MCF 10A (cell line): ENCODE measurements around the gene CLDN24. TPM values are rescaled to one million over a fixed set of nuclear protein-coding genes. Genes with fewer than 3 reads are reported as not detected.

Source experiments
- Bru-seq: library from RNA; stranded (reverse); fragments of 400-500 nt; gene quantifications from one replicate; lab custom pipeline; 2021; lab: Mats Ljungman, UMichigan
- BruChase-seq, 2 experiments: library from RNA; stranded (reverse); fragments of 400-500 nt; gene quantifications; one replicate each; lab custom pipeline; 2021; lab: Mats Ljungman, UMichigan
- BruUV-seq: library from RNA; stranded (reverse); fragments of 400-500 nt; replicated peaks from 2 replicates; lab custom pipeline; 2021; lab: Mats Ljungman, UMichigan
- CTCF ChIA-PET: fragments of 300-600 bp; sonication (Branson Sonifier 250); formaldehyde crosslinking; extraction: SDS; loops from one replicate; lab custom pipeline; 2021; ENCODE audit warnings: antibody characterized with exemption, inconsistent platforms; lab: Yijun Ruan, JAX
- POLR2A ChIA-PET: fragments of 300-600, 350-650 bp; sonication (Branson Sonifier 250); formaldehyde crosslinking; extraction: SDS; loops from one replicate; lab custom pipeline; 2020; ENCODE audit warnings: antibody characterized with exemption, inconsistent platforms; lab: Yijun Ruan, JAX
- DNase-seq: peaks from one replicate; pipeline ENCODE4 v3.0.0-alpha.2; 2018; ENCODE audit not compliant: unreplicated experiment
- H3K27ac Mint-ChIP-seq: one replicate; pipeline ENCODE4 v1.8.0; 2022; ENCODE audit warnings: mild to moderate bottlenecking, low read depth, mixed read lengths; ENCODE audit not compliant: unreplicated experiment
- H3K27me3 Mint-ChIP-seq: one replicate; pipeline ENCODE4 v1.8.0; 2022; ENCODE audit warnings: mixed read lengths; ENCODE audit not compliant: insufficient read depth, unreplicated experiment
- H3K36me3 Mint-ChIP-seq: one replicate; pipeline ENCODE4 v1.8.0; 2022; ENCODE audit warnings: mild to moderate bottlenecking, moderate library complexity, mixed read lengths; ENCODE audit not compliant: insufficient read depth, unreplicated experiment
- H3K4me1 Mint-ChIP-seq: one replicate; pipeline ENCODE4 v1.8.0; 2022; ENCODE audit warnings: mixed read lengths; ENCODE audit not compliant: insufficient read depth, unreplicated experiment
- H3K4me3 Mint-ChIP-seq: one replicate; pipeline ENCODE4 v1.8.0; 2022; ENCODE audit warnings: mild to moderate bottlenecking, moderate library complexity, mixed read lengths; ENCODE audit not compliant: unreplicated experiment
- H3K9me3 Mint-ChIP-seq: one replicate; pipeline ENCODE4 v1.8.0; 2022; ENCODE audit warnings: mixed read lengths; ENCODE audit not compliant: unreplicated experiment
- CTCF ChIP-seq: fragments of 200-600 bp; IDR thresholded peaks from one replicate; pipeline ENCODE4 v1.8.0; 2022; ENCODE audit warnings: antibody characterized with exemption, mild to moderate bottlenecking; ENCODE audit not compliant: unreplicated experiment
- intact Hi-C: fragments of 100-400 bp; cut with micrococcal nuclease; formaldehyde crosslinking; loops from 2 replicates; pipeline ENCODE4 v1.14.1; 2022
- long read RNA-seq: library from polyadenylated mRNA; stranded (forward); transcript quantifications from one replicate; pipeline ENCODE4 v2.0.0, GENCODE V29; 2022
- total RNA-seq: library from RNA; stranded (reverse); gene quantifications from 2 replicates; pipeline ENCODE4 v1.2.3, GENCODE V29; 2022

CLDN24 gene
- not detected in 2 replicates for total RNA-seq
- not detected for Bru-seq, nascent RNA
- not detected for BruChase-seq, experiment 1, labeled RNA remaining after a 6-hour chase
- BruChase-seq, experiment 2, labeled RNA remaining after a 2-hour chase = not detected
- long read RNA-seq = 0 reads

DNA sequence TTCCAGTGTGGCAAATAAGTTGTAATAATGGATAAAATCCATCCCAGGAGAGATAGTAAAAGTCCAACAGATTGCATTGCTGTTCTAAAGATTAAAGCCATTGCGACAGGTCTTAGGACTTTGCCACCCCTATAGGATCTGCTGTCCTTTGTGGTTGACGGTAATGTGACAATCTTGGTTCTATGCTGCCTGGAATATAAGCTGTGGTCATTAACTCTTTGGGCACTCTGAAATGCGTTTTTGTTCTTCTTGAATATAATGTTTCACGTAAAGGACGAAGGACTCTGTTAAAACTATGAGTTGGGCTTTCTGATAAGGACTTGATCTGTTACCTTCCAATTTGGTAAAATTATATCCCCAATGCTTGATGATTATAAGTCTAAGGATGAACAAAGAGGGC, at the start of gene CLDN24:
Gene CLDN24 (minus strand): TSS at position 101 of the 400 bp plus-strand sequence. CDS start 0 bp downstream, at position 101.
- POLR2A ChIA-PET = no interaction called here
- intact Hi-C loops = no loop called here
- Mint-ChIP-seq H3K27me3 (no peaks in the 10 kb centered on the region), H3K27ac (no peak within 1 kb of the TSS), H3K9me3 (peaks cover 6% of the 10 kb centered on the region), H3K4me1 (no peaks in the 10 kb centered on the region), H3K36me3 (peaks cover 15% of the 10 kb centered on the region), H3K4me3 (no peak within 1 kb of the TSS)
- no TSS peak for BruUV-seq
- CTCF ChIA-PET = interaction anchor here (0.6 to 1.1 kb wide), 2 partner anchors 18 to 85 kb away, joined by 3 read pairs; no protein-coding TSS in a partner anchor
- DNase-seq = no peak
- no peak for TF ChIP-seq CTCF

DNA sequence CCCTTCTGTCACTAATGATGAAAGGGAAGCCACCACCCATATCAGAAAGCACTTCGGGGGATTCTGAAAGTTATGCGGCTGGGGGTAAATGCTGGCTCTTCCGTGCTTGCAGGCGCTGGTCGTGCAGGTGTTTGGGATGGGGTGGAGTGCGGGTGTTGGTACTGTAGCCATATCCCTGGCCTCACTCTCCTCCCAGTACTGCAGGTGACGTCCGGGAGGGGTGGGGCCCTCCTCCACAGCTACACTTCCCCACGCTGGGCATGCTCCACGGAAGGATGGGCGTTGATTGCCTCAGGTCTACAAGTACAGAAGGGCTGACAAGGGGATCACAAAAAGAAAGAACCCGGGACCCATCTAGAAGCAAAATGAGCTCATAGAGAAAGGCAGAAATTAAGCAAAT, 48.6 kb upstream of the CLDN24 start:
- no peak overlapping the region for H3K27ac Mint-ChIP-seq
- no peak overlapping the region for H3K4me3 Mint-ChIP-seq
- no peaks in the 10 kb centered on the region for H3K36me3 Mint-ChIP-seq
- DNase-seq = no peak
- no peak for TF ChIP-seq CTCF
- intact Hi-C loops = no loop called here
- no TSS peak for BruUV-seq
- ChIA-PET CTCF (interaction anchor here (0.6 to 0.9 kb wide), 3 partner anchors 16 to 36 kb away, joined by 3 to 6 read pairs (median 5); no protein-coding TSS in a partner anchor), POLR2A (interaction anchor here (0.7 kb wide), 1 partner anchor 26 kb away, joined by 3 read pairs; no protein-coding TSS in a partner anchor)
- no peaks in the 10 kb centered on the region for H3K27me3 Mint-ChIP-seq
- peaks cover 6% of the 10 kb centered on the region for H3K9me3 Mint-ChIP-seq
- no peaks in the 10 kb centered on the region for H3K4me1 Mint-ChIP-seq

DNA sequence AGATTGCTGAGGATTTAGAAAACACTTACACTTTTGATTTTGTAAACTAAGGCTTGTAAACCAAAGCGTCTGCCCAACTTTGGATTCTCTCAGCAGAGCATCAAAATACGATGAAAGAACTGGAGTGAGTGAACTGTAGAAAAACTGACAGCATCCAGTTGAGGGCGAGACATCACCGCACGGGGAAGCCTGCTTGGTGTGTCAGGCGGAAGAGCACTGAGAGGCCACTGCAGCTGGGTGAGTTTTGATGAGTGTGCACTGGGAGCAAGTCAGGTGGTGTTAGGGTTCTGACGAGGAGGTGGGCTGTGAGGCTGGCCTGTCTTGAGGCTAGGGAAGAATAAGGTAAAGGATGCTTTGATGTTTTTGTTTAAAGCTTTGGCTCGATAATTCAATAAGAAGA, 46.8 kb upstream of the CLDN24 start:
- no peaks in the 10 kb centered on the region for H3K27me3 Mint-ChIP-seq
- H3K9me3 Mint-ChIP-seq = peaks cover 6% of the 10 kb centered on the region
- no peaks in the 10 kb centered on the region for H3K36me3 Mint-ChIP-seq
- no peak overlapping the region for H3K4me3 Mint-ChIP-seq
- TF ChIP-seq CTCF = no peak
- CTCF ChIA-PET = no interaction called here
- POLR2A ChIA-PET = no interaction called here
- DNase-seq = no peak
- BruUV-seq = no TSS peak
- H3K4me1 Mint-ChIP-seq = no peaks in the 10 kb centered on the region
- intact Hi-C loops = no loop called here
- H3K27ac Mint-ChIP-seq = no peak overlapping the region

DNA sequence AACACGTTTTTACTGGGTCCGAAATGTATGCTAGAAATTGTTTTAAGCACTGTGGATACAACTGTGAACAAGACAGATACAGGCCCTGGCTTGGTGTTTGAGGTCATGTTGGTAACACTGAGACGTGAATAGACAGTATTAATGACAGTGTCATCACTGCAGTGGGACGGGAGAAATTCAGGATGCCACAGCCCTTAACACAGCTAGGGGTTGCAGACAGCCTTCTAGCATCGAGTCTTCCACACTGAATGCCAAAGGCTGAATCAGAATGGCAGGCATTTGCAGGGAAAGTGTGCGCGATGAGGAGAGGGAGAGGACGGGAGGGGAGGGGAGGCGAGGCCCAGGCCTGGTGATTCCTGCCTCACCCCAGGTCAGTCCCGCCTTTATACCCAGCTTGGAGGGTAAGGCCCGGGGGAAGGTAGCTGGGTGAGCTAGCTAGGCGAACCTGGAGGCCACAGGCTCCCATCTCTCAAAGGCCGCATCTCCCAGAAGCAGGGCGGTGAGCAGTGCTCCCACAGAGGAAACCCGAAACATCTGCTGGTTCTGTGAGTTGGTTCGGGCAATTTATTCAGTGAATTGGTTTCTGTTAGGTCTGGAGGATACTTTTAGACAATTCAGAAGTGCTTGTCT, 44.1 kb upstream of the CLDN24 start:
- H3K36me3 Mint-ChIP-seq = no peaks in the 10 kb centered on the region

More for the DNA sequence above, 44.1 kb upstream of the CLDN24 start:
- no peak overlapping the region for H3K27ac Mint-ChIP-seq
- H3K4me1 Mint-ChIP-seq = peaks cover 6% of the 10 kb centered on the region
- H3K27me3 Mint-ChIP-seq = no peaks in the 10 kb centered on the region
- H3K9me3 Mint-ChIP-seq = no peaks in the 10 kb centered on the region
- no peak for DNase-seq
- no peak for TF ChIP-seq CTCF
- H3K4me3 Mint-ChIP-seq = no peak overlapping the region
- POLR2A ChIA-PET = no interaction called here
- no TSS peak for BruUV-seq
- intact Hi-C loops = no loop called here
- CTCF ChIA-PET = interaction anchor here (0.6 kb wide), 1 partner anchor 504 kb away, joined by 3 read pairs; no protein-coding TSS in a partner anchor
